NCI-H226 (cell line): Measurements from ENCODE around the gene AMHR2.

ENCODE experiments used
- DNase-seq: peaks from one replicate; pipeline ENCODE4 v3.0.0-alpha.2; 2015

AMHR2 gene

GRCh38 chr12:53453953-53454640, 30.4 kb downstream of the AMHR2 start:
- no peak for DNase-seq

GRCh38 chr12:53454707-53455106, 31.1 kb downstream of the AMHR2 start:
- no peak for DNase-seq

- peak; percentile 48 for DNase-seq
Observed at GRCh38 chr12:53456654-53457366, 33.2 kb downstream of the AMHR2 start.

DNA sequence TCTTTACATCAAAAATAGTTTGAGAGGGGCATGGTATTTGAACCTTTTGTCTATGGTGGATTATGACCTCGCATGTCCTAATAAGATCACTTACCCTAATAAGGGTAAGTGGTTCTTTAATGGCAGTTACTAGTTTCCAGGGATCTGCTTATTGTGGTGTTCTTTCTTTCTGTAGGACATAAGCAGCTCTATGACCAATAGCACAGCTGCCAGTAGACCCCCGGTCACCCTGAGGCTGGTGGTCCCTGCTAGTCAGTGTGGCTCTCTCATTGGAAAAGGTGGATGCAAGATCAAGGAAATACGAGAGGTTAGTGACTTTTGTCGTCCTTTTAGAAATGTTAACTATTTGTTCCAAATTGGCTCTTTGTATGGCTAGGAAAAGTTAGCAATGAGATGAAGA, 35.4 kb downstream of the AMHR2 start:
- DNase-seq: no peak

DNA sequence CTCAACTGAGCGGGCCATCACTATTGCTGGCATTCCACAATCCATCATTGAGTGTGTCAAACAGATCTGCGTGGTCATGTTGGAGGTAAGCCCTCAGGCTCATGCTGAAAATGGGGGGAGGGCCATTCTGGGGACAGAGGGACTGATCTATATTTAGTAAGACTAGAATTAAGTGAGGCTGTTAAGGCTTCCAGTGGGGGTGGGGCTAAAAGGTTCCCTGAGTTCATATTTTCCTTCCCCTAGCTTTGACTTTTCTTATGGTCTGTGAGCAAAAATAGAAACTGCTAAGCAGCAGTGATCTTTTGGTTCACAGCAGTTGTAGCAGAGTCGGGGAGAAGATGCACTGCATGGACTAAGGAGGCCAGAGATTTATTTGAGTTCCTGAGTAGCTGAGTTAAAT, 37.4 kb downstream of the AMHR2 start:
- DNase-seq: no peak

DNA sequence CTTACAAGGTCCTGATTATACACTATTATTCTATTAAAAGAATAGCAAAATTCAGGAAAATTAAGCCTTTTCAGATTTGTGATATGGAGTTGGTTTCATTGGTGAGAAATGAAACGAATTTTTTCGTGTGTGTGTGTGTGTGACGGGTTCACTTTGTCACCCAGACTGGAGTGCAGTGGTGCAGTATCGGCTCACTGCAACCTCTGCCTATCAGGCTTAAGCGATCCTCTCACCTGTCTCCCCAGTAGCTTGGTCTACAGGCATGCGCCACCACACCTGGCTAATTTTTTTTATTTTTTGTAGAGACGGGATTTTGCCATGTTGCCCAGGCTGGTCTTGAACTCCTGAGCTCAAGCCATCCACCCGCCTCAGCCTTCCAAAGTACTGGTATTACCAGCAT, 37.9 kb downstream of the AMHR2 start:
- no peak for DNase-seq

DNA sequence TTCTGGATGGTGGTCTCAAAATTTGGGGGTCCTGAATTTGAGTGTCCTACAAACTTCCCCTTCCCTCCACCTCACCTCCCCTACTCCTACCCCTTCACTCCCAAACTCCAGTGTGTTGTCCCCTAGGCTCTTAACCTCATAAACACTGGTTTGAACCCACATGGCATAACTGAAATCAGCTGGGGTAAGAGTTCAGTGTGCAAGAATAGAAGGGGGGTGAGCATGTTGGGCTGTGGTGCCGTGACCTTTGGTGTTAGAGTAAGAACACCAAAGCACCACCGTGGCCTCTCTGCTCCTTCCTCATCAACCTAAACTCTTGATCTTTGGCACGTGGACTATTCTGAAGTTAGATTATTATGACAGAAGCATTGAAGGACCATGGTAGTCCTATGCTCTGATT, 39.3 kb downstream of the AMHR2 start:
- no peak for DNase-seq

DNA sequence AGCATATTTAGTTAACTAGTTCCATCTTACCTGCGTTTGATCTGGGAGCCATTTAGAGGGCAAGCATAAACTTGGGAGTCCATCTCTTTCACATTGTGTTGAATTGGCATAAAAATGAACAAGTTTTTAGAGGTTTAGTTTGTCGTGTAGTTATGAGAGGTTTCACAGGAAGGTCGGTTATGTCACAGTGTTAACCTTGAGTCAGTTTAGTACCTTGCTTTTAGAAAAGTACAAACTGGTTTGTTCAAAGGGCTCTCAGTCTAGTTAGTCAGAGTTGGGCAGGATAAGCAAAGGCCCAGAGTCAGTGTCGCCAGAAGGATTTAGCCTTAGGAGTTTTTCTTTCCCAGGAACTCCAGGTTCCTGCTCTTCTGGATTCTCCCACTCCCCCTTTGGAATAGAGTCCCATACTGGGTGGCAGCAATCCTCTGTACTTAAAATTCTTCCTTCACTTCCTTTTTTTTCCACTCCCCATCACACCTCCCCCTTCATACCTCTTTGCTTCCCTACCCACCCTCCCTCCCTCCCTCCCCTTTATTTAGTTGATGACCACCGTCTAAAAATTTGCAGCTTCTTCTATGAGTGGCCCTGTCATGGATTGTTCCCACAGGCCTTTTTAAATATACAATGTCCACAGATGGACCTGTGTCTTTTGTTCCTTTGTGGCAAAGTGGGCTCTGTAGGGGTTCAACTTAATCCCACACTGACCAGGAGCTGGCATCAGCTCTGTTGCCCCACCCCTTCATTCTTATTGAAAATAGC, 40.3 kb downstream of the AMHR2 start:
- DNase-seq: no peak

GRCh38 chr12:53464685-53465418, 41.2 kb downstream of the AMHR2 start:
- DNase-seq: no peak

- DNase-seq: no peak
Observed at GRCh38 chr12:53465679-53466078, 42.0 kb downstream of the AMHR2 start.

- no peak for DNase-seq
Observed at GRCh38 chr12:53466640-53467039, 43.0 kb downstream of the AMHR2 start.

DNA sequence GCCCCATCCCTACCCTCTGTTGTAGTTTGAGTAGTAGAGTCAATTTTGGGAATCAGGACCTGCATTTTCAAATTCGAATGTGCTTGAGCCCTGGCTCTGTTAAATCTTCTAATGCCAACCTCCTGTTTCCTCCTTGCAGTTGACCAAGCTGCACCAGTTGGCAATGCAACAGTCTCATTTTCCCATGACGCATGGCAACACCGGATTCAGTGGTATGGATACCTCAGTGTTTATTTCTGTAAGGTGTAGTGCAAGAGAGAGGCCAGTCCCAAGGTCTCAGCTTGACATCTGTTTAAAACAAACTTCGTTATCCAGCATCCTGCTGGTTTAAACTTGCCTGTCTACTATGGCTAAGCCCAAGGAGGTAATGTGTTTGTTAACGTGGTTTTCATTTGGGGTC, 43.4 kb downstream of the AMHR2 start:
- no peak for DNase-seq

DNA sequence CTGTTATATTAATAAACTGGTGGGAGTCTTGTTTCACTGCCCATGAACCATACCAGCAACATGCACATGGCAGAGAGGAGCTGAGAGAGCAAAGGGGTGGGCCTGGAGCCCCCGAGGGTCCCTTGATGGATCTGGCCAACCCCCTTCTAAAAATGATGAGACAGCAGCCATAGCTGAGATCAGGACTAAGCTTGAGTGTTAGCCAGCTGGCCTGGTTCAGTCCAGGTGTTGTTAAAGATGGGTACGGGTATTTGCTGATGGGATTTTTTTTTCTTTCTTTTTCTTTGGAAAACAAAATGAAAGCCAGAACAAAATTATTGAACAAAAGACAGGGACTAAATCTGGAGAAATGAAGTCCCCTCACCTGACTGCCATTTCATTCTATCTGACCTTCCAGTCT, 44.2 kb downstream of the AMHR2 start:
- no peak for DNase-seq

DNA sequence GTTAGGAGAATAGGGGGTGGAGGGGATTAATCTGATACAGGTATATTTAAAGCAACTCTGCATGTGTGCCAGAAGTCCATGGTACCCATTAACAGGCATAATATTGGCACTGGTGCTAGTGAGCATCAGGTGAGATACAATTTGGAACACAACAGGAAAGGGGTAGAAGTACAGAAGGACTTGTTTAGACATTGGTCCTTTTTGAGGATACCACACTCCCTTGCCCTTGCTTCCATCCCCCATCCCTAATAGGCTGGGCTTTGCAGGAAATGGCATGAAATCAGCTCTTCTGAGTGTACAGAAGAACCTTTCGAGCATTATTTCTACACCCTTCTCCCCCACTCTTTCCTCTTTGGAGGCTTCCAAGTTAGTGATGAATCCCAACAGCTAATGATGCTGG, 44.6 kb downstream of the AMHR2 start:
- no peak for DNase-seq

GRCh38 chr12:53472056-53472582, 48.5 kb downstream of the AMHR2 start:
- no peak for DNase-seq

DNA sequence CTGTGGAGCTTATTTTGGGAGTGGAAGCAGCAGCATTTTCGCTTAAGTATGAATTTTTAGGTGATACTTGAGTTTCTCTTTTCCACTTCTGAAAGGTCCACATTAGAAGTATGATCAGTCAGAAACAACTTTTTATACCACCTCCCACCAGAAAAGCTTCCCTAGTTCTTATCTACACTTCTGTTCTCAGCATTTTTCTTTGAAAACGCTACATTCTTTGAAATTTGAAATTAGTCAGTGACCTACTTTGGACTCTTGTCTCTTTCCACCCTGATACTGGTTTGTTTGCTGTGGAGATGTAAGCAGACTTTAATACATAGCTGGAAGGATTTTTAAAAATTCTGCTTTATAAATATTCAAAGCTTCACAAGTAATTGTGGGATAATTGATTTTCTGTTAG, 50.4 kb downstream of the AMHR2 start:
- no peak for DNase-seq

DNA sequence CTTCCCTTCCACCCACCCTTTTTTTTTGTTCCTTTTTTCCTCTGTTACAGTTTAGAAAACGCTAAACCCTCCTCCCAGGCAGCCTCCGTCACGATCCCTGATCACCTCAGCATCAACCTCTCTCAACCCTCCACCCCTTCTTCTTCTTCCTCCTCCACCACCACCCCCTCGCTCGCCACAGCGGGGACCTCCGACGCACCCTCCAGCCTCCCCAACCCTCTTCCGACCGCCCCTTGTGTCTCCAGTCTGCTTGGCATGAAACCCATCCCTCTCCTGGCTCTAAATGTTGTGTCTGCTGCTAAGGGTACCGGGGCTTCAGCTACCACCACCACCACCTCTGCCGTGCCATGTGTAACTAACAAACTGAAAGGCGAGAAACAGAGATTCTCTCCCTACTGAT, 51.2 kb downstream of the AMHR2 start:
- no peak for DNase-seq

DNA sequence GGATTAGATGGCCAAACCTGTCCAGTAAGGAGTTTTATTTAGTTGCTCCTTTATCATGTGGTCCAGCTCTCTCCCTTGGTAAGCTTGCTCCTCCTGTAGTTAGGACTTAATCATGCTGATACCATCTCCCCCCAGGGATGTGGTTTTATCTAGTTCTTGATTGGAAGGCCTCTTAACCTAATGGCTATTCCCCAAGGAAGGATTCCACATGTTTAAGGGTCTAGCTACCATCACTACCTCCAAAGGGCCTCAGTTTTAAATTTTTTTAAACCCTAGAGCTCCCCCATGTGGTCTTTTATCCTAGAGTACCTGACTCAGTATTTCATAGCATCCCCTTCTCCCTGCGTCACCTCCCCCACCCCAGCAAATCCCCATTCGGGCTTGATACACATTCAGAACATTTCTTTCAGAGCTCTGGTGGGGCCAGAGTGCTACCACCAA, 53.1 kb downstream of the AMHR2 start:
- DNase-seq: no peak

- DNase-seq: no peak
Observed at GRCh38 chr12:53478865-53479264, 55.2 kb downstream of the AMHR2 start.

- DNase-seq: no peak
Observed at GRCh38 chr12:53479331-53479730, 55.7 kb downstream of the AMHR2 start.

DNA sequence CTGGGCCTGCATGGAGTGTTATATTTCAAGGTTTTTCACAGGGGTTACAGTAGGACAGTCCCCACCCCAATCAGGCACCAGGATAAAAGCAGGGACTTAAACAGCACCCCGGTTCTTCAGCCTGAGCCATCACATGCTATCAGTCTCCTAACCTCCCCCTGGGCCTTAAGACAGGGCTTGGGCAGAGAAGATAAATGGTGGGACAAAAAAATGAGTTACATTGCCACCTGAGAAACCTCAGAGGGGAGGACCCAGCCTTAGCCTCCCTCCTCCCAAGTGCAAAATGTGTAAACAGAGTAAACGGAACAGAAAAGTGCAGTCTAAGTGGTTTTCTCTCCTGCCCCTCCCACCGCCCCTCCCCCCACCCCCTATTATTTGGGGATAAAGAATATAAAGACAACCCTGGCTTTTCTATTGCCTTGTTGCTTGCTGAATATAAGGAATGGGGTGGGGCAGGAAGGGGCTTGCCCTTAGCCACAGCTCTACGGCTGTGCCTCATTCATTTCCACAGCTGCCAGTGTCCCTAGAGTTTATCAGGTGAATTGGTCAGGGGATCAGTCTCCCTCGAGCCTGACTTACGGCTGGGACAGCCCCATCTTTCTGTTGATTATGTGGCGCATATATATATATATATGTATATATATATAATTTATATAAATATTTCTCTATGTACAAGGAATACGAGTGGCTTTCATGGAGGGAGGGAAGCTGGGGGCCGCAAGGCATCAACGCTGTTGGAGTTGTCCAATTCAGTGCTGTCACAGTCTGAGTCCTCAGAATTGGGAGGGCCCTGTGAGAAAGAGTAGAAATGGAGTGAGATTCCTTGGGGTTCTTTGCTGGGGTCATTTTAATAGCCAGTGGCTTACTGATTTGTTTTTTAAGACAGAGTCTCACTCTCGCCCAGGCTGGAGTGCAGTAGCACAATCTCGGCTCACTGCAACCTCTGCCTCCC, 57.1 kb downstream of the AMHR2 start:
- no peak for DNase-seq
